DMS 273 (cell line): Measurements from ENCODE around the gene PGRMC1.
"Not testable (repeated sequence)": the region's sequence is repeated elsewhere in the genome, so short reads cannot be mapped to it uniquely, and the experiment has no call there.

Experiments
- DNase-seq: peaks from one replicate; lab custom pipeline; 2025; ENCODE audit not compliant: unreplicated experiment; lab: John Stamatoyannopoulos, UW

The PGRMC1 gene

DNA sequence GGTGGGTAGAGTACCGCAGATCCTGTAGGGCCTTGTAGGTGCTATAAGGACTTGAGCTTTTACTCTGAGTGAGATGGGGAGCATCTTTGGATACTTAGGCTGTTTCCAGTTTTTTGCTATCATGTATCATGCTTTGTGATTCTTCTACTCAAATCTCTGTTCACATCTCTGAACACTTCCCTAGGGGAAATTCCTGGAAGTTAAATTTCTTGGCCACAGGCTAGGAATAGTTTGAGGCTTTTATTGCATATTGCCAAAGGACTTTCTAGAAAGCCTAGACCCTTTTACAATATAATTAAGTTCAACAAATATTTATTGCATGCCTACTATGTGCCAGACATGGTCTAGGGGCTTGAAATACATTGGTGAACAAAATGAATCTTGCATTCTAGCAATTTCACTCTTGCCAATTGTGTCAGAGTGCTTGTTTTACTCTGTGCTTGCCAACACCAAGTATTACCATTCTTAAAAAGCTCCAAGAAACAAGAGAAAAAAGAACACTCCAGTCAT lies 4.1 kb upstream of the PGRMC1 start:
- DNase-seq: no peak

DNA sequence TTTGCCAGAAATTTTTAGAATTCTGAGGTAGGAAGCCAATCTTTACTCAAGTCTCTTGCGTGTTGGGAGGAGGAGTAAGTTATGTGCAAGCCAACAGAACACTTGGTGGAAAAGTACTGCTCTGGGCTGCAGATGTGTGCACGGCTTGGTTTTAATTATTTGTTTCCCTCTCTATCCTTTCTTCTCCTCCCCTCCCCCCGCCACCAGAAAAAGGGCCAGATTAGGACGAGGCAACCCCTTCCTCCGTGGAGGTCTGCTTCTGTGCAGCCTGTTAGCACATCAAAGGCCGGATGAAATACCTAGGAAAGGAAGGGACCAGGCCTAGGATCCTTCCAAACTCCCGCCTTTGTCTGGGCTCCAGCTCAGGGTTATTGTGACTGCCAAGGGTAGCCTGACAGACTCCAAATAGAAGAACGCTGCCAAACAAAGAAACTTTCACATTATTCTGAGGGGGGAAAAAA lies 1.0 kb upstream of the PGRMC1 start:
- DNase-seq: no peak

DNA sequence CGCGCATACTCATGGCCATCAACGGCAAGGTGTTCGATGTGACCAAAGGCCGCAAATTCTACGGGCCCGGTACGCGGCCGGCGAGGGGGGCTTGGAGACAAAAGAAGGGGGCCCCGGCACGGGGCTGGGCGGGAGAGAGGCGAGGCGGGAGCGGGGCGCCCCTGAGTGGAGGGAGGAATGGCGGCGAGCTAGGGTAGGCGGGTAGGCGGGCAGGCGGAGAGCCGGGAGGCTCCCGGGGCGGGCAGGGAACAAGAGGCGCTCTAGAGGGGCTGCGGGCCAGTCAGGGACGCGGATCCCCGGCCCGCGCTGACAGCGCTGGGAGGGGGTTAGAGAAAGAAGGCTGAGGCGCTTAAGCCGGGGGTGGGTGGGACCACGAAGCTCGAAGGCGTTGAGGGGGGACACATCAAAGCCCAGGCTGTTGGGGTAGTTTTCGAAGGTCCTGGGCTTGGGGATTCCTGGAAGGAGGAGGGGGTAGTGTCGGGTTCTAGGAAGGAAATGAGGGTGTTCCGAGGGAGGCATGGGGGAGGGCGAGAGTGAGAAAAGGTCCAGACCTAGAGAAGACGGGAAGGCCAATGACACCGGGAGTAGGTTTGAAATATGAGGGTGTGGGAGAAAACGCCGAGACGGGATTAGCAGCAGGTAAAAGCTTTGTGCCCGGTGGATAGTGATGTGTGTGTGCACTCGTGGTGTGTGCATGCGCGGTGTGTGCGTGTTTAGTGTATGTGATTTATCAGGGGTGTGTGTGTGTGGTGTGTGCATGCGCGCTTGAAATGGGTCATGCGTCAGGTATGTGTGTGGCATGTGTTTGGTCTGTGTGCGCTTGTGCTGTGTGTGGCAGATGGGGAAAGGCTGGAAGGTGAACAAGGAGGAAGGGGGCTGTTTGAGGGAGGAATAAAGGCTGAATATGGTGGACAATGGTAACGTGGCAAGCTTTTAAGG lies 807 bp downstream of the PGRMC1 start:
- peak; percentile 65 for DNase-seq

DNA sequence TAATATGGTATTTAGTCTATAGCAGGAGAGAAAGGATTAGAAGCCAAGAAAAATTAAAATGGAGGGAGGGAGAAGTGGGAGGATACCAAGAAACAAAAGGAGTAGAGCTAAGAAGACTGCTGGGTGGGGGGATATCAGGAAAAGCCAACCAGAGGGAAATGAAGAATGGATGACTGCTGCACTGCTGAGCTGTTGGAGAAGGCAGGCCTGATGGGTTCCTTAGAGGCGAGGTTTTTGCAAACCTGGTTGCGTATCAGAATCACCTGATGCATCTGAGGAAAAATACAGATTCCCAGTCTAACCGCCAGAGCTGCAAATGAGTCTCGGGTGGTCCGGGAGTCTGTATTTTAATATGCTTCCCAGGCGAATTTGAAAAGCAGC lies 1.5 kb downstream of the PGRMC1 start:
- peak; percentile 36 for DNase-seq

DNA sequence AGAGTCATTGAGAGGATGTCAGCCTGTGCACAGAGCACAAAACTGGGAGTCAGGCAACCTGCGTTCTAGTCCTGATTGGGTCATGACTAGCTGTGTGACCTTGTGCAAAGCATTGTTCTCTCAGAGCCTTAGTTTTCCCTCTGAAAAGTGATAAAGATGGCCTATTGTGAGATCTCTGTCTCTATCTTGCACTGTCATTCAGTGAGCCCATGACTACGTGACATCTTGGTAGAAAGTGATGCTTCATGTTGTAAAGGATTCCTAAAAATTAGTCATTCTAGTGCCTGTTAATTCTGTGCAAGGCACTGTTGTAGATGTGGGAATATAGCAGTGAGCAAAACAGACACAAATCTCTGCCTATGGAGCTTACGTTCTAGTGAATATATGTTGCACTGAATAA lies 2.5 kb downstream of the PGRMC1 start:
- no peak for DNase-seq

DNA sequence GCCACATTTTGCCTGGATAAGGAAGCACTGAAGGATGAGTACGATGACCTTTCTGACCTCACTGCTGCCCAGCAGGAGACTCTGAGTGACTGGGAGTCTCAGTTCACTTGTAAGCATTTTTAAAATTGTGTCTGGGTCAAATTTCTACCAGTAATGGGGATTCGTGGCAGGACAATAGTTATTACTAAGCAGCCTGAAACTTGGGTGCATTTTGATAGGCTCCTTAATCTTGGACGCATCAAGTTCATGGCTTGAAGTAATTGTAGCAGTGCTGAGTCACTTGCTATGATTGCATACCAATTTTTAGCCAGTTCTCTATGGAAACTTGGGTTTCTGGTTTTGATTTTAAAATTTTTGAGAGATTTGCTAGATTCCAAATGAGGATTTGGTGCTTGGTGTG lies 4.3 kb downstream of the PGRMC1 start:
- no peak for DNase-seq

DNA sequence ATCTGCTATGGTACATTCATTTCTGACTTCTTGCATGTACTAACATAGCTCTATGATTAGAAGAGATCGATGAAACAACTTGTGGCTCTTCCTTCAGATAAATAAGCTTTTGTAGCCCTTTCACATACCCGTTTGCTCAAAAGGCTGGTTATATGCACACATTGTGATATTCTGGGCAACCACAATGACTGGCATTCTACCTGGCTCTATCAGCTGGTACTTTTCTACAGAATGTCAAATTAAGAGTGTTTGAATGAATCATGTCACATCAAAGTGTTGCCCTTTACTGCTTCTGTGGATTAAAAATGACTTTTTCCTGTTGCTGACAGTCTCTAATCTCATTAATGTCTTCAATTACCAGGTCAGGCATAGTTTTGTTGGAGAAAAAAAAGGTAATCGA lies 11.6 kb downstream of the PGRMC1 start:
- no peak for DNase-seq

DNA sequence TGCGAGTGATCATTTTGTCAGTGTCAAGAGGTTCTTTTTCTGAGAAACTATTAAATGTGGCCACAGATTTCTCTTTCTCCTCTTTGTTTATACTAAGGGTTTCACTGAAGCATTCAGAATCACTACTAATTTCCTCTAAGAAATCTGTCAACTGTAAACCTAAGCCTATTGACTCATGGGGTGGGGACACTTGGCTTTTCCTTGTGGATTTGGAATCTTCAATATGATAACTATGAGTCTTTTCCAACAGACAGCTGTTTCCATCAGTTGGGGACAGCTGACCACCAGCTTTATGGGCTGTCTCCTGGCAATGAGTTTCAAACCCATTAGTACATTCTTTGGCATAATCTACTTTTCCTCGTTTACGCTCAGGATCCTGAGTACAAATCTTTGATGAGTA lies 13.8 kb downstream of the PGRMC1 start:
- no peak for DNase-seq

DNA sequence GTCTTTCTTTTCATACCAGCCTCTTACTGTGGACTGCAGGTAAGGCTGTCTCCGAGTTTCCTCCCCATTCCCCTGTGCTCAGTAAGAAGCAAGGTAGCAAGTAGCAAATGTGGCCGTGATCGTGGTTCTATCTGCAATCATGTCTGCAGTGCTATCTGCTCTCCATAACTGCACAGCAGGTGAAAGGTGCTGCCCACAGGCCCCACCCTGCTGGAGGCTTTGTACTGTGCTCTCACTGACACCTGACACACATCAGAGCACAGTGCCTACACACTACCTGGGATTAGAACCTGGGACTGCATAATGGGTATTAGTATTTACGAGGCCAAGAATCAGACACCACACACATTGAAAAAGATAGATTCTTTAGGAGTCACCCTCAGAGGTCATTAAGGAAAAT lies 15.3 kb downstream of the PGRMC1 start:
- no peak for DNase-seq

DNA sequence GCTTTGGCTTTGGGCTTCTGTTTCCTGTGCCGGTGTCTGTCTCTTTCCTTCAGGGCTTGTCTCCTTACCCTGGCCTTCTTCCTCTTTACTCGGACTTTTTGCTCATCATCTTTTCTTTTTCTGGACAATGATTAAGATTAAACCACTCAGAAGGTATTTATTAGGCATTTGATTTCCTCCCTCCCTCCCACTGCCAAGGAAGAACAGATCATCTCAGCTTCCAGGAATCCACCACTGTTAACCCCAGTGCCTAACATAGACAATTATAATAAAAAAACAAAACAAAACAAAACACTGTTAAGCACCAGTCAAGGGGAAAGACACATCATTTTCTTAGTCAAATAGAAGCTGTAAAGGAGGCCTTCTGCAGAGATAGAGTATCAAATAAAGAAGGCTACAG lies 16.6 kb downstream of the PGRMC1 start:
- no peak for DNase-seq

DNA sequence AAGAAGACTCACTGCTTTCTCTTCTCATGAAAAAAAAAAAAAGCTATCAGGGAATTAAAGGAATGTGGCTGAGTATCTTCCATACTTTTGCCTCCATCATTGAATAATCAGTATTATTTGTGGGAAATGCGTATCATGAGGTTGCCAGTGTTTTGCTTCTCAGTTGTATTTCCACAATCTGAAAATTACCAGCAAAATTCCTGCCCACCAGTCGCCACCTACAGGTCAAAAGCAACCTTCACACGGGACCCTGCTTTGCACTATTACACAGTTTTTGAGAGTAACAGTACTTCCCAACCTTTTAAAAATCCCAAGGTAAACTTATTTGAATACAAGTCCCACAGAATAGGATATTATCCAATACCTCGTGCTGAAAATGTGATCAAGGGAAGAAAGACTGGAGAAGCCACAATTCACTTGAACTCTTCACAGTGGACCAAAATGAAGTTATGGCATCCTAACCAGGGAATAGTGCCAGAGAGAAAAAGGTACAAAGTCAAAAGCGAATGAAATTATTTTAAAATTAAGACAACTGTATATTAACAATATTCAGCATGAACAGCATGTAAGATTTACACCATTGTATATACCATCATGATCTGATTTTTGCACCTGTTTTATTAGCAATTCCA lies 30.4 kb downstream of the PGRMC1 start:
- DNase-seq: peak; percentile 64

DNA sequence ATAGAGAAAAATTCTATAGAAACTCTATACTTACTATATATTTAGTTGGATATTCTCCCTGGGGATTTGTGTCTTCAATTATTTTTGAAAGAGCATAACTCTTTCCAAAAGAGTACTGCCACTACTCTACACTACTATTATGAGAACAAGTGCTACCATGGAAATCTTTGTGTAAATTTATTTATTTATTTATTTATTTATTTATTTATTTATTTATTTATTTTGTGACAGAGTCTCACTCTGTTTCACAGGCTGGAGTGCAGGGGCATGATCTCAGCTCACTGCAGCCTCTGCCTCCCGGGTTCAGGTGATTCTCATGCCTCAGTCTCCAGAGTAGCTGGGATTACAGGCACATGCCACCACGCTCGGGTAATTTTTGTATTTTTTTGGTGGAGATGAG lies 31.0 kb downstream of the PGRMC1 start:
- not testable (repeated sequence) for DNase-seq

DNA sequence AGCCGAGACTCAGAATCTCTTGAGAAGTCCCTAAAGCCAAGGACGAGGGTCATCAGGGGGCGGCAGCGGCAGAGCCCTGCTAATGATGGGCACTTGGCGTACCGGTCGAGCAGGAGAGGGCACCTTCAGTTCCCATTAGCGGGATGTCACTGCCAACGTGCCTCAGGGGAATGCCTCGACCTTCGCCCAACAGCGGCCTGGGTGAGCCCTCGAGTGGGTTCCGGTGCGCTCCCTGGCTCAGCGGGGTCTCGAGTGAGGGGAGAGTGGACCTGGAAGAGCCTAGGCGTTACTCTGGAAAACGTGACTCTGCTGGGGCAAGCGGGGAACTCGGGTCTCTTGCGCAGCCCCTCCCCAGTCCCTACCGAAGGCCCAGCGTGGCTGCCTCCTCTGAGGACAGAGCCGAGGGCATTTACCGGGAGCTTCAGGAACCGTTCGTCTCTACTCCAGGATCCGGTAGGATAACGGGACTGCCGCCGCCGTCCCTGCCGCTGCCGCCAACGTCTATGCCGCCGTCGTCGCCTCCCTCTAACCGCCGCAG lies 36.9 kb downstream of the PGRMC1 start:
- DNase-seq: no peak

DNA sequence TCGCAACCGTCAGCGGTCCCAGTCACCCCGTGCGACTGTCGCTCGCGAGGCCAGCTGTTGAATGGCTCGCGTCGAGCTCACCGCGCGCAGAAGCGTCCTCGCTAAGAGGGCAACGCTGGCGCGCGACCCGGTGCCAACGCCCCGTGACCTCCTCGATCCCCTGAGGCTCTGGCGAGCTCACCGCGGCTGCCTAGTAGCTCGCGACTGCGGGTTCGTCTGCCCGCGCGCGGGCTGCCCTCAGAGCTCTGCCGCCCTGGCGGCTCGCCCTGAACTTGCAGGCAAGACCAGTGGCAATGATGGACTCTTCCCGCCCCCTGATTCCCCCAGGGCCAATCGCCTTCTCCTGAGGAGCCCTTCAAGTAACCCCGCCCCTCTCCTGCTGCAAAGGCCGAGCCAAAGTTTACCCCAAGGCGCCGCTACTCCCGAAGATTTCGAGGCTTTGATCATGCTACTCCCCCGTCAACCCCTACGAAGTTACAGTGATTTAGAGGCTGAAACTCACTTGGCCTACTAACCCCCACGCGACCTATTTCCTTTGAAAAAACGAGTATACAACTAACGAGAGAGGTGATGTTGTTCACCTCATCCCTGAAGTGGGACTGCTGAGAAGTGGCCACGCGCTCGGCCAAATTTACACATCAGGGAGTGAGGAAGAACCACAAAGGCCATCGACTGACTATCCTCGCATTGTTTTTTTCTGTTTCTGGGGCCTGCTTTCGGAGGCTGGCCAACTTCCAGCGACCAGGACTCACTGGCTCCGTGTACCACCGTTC lies 37.5 kb downstream of the PGRMC1 start:
- DNase-seq: no peak

DNA sequence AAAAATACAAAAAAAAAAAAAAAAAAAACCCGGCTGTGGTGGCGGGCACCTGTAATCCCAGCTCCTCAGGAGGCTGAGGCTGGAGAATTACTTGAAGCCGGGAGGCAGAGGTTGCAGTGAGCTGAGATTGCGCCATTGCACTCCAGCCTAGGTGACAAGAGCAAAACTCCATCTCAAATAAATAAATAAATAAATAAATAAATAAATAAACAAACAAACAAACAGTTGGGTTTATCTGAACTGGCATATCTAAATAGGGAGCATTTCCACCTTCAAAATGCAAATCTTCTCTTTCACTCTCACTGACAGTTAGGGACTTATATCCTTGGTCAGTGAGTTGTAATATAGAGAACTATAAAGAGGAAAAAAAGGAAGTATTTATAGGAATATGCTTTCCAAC lies 46.3 kb downstream of the PGRMC1 start:
- DNase-seq: not testable (repeated sequence)

DNA sequence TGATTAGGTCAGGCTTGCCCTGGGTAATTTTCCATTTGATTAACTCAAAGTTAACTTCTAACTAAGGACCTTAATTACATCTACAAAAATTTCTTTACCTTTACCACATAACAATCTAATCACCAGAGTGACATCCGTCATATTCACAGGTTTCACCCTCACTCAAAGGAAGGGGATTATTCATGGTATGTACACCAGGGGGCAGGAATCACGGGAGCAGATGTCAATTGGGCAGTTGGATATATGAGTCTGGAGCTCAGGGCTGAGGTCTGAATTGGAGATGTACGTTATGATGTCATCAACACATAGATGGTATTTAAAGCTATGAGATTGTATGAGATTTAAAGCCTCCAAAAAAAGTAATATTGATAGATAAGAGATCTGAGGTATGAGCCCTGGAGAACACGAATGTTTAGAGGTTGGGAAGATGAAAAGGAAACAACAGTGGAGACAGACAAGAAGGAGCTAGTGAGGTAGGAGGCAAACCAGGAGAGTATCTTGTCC lies 52.9 kb downstream of the PGRMC1 start:
- peak; percentile 6 for DNase-seq

DNA sequence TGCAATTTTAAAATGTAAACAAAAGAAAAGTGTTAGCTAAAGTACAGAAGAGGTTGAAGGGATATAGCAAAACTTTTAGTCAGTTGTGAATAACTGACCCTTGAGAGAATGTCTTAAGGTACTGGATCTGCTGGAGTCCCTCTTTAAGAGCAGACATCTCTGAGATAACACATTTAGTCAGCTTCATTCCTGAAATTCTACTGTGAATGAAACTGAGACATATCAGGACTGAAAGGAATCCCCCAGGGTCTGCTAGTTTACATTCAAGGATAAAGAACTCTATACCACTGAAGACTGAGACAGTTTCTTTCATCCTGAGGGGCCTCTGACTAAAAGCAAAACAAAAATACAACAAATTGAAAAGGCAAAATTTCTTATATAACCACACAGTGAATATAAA lies 54.4 kb downstream of the PGRMC1 start:
- no peak for DNase-seq

DNA sequence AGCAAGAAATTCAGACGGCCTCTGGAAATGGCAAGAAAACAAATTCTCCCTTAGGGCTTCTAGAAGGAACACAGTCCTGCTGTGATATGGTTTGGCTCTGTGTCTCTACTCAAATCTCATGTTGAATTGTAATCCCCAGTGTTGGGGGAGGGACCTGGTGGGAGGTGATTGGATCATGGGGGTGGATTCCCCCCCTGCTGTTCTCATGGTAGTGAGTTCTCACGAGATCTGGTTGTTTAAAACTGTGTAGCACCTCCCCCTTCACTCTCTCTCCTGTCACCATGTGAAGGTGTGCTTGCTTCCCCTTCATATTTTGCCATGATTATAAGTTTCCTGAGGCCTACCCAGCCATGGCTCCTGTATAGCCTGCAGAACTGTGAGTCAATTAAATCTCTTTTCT lies 55.2 kb downstream of the PGRMC1 start:
- not testable (repeated sequence) for DNase-seq

DNA sequence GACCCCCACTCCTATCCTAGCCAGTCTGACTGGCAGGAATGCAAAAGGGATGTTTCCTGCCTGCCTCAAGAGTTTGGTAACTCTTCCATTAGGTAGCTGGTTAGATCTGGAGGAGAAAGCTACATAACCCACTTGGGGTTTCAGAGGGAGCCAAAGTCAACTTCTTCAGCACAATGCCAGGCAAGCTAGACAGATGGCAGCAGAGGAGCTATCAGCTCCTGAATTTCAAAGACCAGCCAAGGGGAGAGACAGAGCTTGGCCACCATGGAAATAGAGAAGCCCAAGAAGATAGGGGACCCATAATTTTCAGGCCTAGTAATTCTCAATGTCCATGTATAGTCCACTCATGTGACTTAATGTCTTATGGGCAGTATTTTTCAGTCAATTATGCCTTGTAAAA lies 56.4 kb downstream of the PGRMC1 start:
- peak; percentile 26 for DNase-seq
